GM12872 (cell line): ENCODE data around the gene AOPEP.

Experiments used
- TF ChIP-seq, protein P1 (sequence below): IDR thresholded peaks from 3 replicates; pipeline ENCODE4 v1.5.1; 2011; ENCODE audit warnings: low read depth, mild to moderate bottlenecking, low read length, moderate library complexity; ENCODE audit not compliant: insufficient read depth

Gene AOPEP

GRCh38 chr9:95053611-95054570 lies 327.4 kb downstream of the AOPEP start:
- TF ChIP-seq, protein P1, sequence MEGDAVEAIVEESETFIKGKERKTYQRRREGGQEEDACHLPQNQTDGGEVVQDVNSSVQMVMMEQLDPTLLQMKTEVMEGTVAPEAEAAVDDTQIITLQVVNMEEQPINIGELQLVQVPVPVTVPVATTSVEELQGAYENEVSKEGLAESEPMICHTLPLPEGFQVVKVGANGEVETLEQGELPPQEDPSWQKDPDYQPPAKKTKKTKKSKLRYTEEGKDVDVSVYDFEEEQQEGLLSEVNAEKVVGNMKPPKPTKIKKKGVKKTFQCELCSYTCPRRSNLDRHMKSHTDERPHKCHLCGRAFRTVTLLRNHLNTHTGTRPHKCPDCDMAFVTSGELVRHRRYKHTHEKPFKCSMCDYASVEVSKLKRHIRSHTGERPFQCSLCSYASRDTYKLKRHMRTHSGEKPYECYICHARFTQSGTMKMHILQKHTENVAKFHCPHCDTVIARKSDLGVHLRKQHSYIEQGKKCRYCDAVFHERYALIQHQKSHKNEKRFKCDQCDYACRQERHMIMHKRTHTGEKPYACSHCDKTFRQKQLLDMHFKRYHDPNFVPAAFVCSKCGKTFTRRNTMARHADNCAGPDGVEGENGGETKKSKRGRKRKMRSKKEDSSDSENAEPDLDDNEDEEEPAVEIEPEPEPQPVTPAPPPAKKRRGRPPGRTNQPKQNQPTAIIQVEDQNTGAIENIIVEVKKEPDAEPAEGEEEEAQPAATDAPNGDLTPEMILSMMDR, result no peak

DNA sequence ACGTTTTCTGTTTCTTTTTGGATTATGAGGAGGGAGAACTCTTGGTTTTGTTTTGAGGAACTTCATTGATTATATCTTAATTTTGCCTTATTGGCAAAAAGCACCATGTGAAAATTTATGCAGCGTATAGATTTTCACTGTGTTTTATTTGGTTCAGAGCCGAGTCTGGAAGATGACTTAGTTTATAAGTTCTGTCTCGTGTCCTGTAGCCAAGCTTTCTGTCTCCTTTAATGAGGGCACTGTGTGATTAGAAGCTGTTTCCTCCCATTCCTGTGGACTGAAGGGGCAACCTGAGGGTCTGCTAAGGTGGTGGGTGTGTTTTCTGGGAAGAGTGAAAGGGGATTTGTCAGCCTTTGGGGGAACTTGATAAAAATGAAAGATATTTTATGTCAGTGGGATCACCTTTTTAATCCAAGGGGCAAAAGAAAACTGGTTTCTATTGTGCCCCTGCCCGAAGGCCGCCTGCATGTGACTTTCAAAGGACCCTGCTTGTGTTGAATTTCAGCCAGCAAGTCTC lies 328.9 kb downstream of the AOPEP start:
- TF ChIP-seq, protein P1, result no peak

GRCh38 chr9:95055851-95056551 lies 329.5 kb downstream of the AOPEP start:
- TF ChIP-seq, protein P1, result no peak

- TF ChIP-seq, protein P1, result no peak
Observed at GRCh38 chr9:95057101-95057500, 330.6 kb downstream of the AOPEP start.

GRCh38 chr9:95058121-95058785 lies 331.8 kb downstream of the AOPEP start:
- TF ChIP-seq, protein P1, result no peak

DNA sequence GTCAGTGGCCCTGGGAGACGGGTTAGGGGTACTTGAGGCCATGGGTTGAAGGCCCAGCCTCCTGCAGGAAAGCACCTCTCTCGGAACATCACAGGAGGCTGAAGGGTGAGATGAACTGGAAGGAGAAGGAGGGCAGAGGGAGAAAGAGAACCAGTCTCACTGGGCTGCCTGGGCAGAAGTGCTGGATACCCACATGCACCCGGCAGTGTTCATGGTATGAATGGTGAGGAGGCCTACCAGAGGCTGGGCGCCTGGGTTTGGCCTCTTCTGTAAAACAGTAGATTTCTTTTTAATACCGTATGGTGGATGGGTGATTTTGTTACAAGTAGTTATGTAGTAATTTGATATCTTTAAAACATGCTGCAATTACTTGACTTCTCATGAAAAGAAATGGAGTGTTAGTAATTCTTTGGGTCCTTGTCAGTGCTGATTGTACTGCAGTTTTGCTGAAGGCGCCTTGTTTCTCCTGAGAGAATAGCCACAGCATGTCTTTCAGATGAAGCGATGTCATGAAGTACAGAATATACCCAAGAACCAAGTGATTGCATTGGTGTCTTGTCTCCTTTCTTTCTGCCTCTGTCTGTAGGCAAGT lies 332.4 kb downstream of the AOPEP start:
- TF ChIP-seq, protein P1, result no peak
